HG03064 (cell line): ENCODE measurements around the gene MYOM1.
"Not testable (repeated sequence)": the region's sequence is repeated elsewhere in the genome, so short reads cannot be mapped to it uniquely, and the experiment has no call there.

ENCODE experiments used
- ATAC-seq: cut with Tn5 transposase; IDR thresholded peaks from one replicate; pipeline ENCODE4 v1.9.1; 2021; ENCODE audit warnings: low read depth; ENCODE audit not compliant: unreplicated experiment

MYOM1 gene

DNA sequence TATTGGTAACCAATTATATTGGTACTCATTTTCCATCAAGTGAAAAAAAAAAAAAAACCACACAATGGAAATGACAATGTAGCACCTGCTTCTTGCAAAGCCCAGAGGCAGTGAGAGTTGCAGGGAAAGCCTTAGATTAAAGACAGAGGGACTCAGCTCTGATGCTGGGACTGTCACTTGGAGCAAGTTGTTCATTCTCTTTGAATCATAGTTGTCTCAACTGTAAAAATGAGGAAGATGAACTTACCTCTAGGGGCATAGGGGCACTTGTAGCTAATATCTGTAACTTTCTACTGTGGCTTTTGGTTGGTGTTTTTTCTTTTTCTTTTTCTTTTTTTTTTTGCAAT lies 125.5 kb downstream of the MYOM1 start:
- ATAC-seq: no peak

DNA sequence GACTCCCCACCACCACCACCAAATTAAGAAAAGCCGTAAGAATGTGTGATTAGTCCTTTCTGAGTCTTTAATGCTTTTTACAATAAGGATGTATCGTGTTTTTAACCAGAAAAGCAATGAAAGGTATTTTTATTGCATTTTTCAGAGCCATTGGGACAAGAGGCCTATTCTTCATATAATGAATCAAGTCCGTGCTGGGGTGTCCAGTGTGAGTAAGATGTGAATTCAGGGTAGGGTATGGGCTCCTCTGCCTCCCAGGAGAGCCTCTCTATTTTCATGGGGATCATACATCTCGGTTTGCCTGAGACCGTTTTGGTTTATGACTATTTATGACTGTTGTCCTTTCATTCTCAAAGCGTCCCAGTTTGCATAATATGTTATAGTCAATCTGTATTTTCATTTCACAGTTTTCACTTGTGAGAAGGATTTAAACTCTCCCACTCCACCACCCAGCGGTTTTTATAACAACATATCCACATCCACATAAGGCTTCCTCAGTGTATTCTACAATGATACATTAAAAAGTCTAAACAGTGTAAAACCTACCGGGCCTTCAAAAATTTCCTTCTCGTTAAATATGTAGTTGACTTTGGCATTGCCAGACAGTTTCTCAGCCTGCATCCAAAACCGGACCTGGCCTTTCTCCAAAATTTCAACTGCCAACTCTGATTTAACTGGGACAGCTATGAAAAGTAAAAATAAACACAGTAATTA lies 126.0 kb downstream of the MYOM1 start:
- no peak for ATAC-seq

DNA sequence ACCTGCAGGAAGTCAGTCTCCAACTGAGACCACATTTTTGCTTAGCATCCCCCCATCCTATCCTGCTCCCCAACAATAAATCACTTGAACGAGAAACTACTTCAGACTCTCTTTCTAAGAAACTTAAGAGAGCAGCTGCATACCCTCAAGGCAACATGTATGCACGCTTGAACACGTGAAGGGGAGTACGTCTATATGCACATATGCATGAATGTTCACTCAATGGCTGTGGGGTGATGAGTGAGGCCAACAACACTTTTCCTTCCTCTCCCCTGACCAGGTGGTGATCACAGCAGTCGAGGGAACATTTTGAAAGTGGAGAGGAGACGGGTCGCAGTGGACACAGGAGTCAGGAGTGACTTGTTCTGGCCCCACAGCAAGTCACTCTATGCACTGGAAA lies 127.0 kb downstream of the MYOM1 start:
- ATAC-seq: no peak

DNA sequence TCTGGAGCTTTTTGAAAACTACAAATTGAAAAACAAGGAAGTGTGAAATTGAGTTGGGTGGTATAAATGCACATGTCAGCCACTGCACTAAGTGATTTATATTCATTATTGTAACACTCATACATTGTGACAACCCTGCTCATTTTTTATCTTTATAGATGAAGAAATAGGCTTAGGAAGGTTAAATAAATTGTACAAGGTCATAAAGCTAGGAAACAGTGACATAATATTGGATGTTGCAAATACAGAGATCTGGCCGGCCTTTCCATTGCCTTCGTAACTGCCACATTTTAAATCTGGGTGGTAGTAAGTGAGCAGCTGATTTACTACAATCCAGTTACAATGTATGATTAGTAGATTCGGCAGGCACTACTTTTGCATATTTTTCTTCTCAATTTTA lies 130.2 kb downstream of the MYOM1 start:
- ATAC-seq: no peak

DNA sequence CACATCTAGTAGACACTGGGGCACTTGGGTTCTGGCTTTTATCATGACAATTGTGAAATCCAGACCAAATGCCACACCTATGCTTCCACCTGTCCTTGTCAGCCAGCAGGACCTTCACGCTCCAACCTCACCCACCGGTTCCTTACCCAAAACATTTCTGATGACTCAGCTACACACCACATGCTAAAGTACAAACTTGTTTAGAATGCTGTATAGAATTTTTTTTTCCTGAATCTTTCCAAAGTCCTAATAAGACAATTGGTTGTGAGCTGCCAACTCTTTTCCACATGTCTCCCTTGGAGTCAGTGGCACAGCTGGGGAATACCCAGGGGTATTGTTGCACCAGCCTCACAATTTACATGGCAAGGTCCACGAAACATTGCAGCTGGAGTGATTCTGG lies 131.3 kb downstream of the MYOM1 start:
- ATAC-seq: no peak

DNA sequence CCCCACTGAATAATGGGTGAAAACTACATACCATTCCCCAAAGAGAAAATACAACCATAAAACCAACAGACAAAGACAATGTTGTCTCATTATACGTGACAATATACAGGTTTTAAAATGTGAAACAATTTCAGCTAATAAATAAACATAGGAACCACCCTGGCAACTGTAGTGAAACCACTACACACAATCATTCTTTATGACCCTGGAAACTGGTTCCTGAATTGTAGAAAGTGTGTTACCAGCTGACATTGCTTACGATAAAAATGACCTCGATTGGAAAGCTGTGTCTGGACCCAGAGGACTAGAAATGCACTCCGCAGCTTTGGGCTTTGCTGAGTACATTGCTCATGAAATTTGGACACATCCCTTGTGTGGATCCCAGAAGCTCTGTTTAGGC lies 132.9 kb downstream of the MYOM1 start:
- ATAC-seq: no peak

DNA sequence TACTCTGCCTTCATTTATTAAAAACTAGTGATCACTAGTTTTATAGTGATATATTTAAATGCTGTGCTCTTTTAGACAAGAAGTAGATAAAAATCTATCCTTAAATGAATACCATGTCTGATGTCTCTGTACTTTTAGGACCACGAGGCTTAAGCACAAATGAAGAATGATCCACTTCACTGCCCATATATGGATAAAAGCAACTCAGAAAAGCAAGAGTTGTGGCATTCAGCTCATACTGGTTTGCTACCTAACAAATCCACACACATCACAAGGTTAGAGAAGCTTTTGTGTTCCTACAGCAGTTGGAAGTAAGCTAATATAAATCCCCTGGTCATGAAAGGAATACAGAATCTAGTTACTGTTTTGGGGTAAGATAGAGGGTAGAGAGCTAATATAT lies 134.2 kb downstream of the MYOM1 start:
- ATAC-seq: no peak

DNA sequence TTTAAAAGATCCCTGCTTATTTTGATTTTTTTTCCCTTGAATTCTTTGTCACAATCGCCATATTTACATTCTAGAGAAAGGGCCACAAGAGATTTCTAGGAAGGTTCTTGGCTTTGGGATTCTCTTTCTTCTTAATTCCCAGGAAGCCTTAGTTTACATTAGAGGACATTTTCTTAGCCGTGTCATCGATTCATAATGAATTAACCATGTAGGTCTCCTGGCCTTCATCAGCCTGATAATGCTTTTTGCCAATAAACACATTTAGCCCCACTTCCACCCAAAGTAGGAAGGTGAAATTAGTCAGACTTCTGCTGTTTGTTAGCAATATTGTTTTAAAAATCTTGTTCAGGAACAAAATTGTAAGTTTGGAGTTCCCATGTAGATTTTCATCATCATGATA lies 135.6 kb downstream of the MYOM1 start:
- no peak for ATAC-seq

DNA sequence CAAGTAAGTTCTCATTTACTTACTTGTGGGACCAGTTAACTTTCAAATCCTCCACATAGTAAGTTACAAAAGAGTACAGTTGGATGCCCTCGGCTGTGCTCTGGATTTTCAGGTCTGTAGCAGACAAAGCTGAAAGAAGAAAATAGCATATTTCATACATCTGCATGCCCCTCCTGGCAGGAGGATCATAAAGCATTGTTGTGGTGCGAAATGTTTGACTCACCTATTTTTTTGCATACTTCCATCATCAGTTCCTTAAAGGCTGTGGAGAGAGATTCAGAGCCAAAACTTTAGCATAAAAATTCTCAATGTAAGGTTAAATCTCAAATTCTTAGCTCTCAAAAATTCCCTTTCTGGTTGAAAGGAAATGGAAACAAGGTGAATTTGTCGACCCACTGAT lies 136.0 kb downstream of the MYOM1 start:
- ATAC-seq: no peak

DNA sequence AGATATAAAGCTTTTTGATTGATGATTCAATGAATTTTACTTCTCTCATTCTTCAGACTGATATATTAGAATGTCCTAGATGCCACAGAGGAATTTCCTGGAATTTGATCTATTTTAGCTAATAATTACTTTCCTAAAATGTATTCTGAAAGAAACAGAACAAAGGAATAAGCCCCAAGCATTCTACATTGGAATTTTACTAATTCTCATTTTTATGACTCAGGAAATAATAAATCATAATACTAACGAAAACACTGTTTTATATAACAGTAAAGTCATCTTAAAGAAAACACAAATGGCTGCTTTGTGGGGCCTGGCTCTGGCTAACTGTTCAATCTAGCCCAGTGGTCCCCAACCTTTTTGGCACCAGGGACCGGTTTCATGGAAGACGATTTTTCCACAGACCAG lies 138.2 kb downstream of the MYOM1 start:
- no peak for ATAC-seq

DNA sequence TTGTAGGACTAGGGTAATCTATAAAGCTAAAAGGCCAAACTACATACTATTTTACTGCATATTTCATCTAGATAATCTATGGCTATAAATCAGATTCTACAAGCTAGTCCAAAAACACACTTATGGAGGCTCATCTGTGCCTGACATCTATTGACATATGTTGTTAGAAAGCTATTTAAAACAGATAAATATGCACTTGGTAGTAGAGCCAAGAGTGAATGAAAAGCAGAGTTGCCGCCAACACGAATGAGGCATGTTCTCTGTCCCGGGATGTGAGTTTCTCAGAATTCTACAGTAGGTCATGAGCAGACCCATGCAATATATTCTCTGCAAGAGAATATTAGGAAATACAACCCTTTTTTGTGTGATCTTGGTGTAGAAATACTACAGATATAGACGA lies 140.1 kb downstream of the MYOM1 start:
- ATAC-seq: no peak

DNA sequence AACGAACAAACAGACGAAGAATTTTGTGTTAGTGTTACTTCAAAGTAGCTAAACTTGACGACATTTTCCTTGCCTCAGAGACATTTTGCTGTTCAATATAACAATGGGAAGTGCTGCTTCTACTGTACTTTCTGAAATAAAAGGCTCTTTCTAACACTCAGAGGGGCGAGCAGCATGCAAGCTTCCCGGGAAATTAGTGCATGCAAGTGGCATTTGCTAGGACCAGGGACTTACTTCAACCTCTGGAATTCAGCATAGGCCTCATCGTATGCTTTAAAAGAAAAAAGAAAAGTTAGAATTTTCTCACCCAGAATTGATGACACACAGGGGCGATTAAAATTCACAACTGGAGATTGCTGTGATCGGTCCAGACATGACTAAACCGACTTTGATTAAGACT lies 144.3 kb downstream of the MYOM1 start:
- ATAC-seq: no peak

DNA sequence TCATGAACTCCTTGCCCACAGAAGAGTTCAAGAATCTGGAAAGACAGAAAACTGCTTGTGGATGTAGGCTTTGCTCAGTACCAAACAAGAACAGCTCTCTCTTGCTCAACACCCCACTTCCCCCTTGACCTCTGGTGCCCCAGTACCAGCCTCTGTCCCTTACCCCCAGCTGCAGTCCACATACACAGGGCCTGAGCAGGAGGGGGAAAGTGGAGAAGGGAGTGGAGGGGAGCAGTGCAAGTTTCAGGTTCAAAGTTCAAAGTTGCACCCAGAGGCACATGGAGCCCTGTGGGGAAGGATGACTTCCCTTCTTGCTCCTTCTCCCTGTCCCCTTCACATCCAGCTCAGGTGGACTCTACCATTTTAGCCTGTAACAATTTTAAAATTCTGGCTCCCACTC lies 145.7 kb downstream of the MYOM1 start:
- no peak for ATAC-seq

DNA sequence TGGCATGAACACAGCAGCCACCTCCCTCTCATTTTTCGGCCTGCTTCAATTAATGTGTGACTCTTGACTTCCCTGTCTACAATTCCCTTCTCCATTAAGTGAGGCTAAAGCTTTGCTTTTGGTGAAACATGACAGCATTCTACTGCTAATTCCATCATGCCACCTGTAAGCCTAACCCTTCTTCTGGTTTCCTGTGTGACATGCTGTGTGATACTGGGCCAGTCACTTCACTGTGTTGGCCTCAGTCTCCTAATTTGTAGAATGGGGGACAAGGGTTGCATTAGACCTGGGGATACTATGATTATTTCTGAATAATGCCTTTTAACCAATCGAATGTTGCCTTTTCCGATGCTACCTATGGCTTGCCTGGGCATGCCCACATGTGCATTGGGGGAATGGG lies 146.4 kb downstream of the MYOM1 start:
- ATAC-seq: not testable (repeated sequence)

DNA sequence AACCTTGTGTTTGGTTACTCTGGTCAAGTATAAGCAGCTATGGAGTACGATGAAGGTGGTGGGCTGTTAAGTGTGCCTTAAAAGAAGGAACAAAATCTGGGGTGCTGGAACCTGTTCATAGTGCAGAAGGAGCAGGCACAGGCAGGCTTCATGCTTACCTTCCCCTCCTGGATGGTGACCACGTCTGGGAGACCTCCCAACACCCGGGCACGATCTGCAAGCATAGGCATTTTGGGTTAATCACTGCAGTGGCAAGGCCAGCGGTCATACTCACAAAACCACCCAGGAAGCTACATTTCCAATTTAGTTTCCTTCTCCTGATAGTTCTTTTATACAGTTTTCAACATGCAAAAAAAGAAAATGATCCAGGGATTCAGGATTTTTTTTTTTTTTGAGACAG lies 148.1 kb downstream of the MYOM1 start:
- ATAC-seq: no peak

DNA sequence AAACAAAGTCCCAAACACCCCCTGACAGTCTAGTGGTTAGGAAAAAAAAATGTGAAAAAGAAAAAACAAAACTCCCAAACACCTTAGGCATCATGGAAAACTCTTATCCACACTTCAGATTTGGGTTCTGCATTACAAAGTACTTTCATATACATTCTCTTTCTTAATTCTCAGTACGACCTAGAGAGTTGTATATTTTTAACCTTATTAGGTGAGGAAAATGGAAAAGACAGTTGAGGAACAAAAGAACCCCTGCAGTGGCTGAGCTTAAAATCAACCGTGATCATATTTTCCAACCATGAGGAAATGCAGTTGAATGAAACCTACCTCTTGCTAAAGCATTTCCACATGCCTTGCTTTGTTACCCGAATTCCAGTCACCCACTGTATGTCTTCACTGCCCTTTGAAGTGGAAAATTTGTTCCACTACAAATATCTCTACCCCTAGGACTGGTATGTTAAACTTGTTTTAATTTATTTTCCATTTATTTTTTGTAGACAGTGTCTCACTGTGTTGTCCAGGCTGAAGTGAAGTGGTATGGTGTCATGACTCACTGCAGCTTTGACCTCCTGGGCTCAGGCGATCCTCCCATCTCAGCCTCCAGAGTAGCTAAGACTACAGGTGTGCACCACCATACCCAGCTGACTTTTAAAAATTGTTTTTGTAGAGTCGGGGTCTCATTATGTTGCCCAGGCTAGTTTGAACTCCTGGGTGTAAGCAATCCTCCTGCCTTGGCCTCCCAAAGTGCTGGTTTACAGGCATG lies 149.9 kb downstream of the MYOM1 start:
- ATAC-seq: no peak

DNA sequence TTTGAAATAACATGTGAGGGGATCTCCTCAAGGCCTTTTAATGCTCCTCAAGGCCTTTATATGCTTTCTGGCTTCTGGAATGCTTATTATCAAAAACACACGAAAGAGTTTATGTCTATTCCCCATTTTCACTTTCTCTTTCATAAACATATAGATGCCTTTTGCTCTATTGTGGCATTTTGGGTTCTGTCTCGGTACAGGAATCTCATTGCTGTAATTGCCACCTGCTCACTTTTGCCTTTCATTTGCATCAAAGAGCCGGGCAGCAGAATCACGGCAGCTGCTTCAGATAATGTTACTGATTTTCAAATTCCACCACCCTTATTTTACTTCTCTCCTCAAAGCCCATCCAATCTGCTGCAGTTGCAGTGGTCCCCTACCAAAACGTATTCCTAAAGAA lies 152.0 kb downstream of the MYOM1 start:
- ATAC-seq: no peak

DNA sequence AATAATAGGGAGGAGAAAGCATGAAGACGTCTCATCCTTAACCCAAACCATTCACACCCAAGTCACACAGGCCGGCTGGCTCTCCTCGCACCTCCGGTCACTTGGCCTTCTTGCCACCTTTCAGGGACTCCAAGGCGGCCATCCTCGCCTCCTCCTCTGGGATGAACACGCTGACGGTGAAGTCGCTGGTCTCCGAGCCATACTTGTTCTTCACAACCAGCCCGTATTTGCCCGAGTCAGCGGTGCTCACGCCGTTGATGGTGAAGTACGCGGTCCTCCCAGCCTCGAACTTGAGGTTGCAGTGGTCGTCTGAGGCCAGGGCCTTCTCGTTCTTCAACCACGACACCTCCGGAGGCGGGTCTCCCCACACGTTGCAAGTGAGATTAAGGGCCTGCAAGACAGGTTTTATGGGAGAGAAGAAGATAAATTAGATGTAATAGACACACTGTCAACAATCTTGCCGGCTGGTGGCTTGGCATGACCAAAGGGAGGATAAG lies 152.6 kb downstream of the MYOM1 start:
- no peak for ATAC-seq

DNA sequence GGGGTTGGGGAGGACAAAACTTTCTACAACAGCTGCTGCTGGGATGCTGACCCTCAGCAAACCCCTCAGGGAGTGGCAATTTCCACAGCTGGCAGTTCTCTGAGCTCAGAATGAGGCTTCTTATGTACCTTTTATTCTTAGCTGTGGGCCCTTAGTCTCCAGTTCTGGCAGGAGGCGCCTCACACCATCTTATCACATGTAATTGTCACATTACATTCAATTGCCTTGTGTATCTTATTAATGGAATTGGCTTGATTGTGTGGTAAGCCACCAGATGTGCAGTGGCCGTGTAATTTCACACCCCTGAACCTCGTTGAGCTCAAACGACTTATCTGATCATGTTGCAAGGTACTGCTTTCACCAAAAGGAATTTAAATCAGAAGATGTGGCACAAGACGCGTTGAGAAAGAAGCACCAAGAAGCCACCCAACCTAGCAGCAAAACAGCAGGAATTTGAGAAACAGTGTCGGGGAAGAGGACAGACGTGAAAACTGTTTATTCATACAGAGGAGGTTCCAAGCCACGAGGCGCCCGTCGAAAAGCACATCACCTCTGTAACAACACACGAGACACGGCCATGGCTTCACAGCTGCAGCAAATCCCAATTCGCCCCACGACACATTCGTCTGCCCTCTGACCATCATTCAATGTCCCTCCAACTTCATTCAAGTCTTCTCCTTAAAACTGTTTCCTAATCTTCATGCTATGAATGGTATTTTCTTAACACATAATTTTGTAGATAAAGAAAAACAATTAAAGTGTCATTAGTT lies 153.2 kb downstream of the MYOM1 start:
- no peak for ATAC-seq

DNA sequence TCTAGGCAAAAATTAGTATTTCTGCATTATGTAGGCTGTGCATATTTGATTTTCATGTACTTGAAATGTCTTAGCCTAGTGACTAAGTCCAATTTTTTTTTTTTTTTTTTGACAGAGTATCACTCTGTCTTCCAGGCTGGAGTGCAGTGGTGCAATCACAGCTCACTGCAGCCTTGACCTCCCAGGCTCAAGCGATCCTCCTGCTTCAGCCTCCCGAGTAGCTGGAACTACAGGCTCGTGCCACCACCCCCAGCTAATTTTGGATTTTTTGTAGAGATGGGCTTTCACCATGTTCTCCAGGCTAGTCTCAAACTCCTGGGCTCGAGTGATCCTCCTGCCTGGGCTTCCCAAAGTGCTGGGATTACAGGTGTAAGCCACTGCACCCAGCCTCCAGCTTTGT lies 156.0 kb downstream of the MYOM1 start:
- ATAC-seq: not testable (repeated sequence)
